VCaP (cell line): ENCODE data around the gene CPN2.

Source experiments
- H3K27ac ChIP-seq: fragments of 450-650 bp; 2 replicates; pipeline ENCODE4 v1.5.1; 2017
- CTCF ChIP-seq: fragments of 450-650 bp; conservative IDR thresholded peaks from 2 replicates; pipeline ENCODE4 v1.5.1; 2017; ENCODE audit warnings: mild to moderate bottlenecking, moderate library complexity

Gene CPN2

GRCh38 chr3:194381460-194381875 is 30.3 kb upstream of the CPN2 start:
- H3K27ac ChIP-seq, result peak overlapping the region; percentile 46; the same call in 1 of the 2 replicates

DNA sequence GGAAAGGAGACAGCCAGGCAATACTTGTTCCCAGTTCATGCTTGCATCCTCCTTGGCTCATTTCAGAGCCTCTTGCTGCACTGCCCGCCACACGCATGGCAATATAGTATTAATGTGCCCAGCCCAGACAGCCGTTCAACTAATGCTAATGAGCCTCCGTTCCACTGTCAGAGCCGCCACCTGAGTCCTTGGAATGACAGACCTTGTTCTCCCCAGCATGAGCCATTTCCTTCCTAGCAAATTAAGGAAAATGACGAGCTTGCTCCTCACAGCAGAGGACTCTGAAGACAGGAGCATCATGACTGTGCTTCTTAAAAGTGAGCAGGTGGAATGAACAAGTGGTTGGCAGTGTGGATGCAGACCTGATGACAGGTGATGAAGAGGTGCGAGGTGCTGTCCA is 29.2 kb upstream of the CPN2 start:
- TF ChIP-seq CTCF, result no peak
- H3K27ac ChIP-seq, result no peak overlapping the region

More at GRCh38 chr3:194381460-194381875, 30.3 kb upstream of the CPN2 start:
- no peak for TF ChIP-seq CTCF

DNA sequence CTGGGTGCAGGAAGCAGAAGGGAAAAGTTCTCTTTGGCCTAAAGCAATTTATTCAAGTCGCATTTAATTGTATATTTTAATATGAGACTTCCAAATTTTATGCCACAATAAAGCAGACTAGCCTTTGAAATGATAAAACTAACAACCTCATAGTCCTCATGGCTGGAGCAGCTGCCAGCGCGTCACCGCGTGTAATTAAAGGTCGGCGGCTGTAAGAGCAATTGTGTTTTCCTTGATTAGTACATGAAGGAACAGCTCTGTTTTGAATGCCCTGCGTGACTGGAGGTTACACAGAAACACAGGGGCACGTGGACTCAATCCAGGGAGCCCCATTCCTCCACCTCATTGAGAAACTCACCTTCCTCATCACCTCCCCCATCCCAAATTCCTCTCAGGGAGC is 28.5 kb upstream of the CPN2 start:
- no peak overlapping the region for H3K27ac ChIP-seq
- TF ChIP-seq CTCF, result no peak

DNA sequence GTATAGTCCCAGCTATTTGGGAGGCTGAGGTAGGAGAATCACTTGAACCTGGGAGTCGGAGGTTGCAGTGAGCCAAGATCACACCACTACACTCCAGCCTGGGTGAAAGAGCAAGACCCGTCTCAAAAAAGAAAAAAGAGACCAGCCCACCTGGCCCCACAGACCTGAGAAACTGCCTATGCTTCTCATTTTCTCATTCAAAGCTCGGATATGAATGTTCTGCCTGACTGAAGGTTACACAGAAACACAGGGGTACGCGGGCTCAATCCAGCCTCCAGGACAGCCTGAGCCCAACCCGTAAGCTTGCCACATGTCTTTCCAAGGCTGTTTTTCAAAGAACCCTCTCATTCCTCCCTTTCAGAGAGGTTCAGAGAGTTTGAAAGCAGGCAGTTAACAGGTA is 28.1 kb upstream of the CPN2 start:
- TF ChIP-seq CTCF, result no peak
- H3K27ac ChIP-seq, result no peak overlapping the region

DNA sequence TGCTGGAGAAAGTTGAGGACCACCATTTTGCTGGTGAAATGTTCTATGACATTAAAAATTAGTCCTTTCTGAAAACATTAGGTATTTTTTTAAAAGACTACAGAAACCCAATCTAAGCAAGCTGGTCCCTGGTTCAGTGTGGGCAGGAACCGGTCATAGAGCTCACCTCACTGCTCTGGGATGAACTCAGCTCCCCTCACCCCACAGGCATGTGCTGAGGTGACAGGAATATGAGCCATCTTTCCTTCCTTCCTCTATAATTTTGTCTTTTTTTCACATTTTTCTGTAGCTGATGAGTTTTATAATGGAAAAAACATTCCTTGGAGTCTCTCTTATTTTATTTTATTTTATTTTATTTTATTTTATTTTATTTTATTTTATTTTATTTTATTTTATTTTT is 26.6 kb upstream of the CPN2 start:
- no peak overlapping the region for H3K27ac ChIP-seq
- TF ChIP-seq CTCF, result no peak

GRCh38 chr3:194376241-194376560 is 25.1 kb upstream of the CPN2 start:
- TF ChIP-seq CTCF, result no peak
- no peak overlapping the region; the same call in 1 of the 2 replicates for H3K27ac ChIP-seq

DNA sequence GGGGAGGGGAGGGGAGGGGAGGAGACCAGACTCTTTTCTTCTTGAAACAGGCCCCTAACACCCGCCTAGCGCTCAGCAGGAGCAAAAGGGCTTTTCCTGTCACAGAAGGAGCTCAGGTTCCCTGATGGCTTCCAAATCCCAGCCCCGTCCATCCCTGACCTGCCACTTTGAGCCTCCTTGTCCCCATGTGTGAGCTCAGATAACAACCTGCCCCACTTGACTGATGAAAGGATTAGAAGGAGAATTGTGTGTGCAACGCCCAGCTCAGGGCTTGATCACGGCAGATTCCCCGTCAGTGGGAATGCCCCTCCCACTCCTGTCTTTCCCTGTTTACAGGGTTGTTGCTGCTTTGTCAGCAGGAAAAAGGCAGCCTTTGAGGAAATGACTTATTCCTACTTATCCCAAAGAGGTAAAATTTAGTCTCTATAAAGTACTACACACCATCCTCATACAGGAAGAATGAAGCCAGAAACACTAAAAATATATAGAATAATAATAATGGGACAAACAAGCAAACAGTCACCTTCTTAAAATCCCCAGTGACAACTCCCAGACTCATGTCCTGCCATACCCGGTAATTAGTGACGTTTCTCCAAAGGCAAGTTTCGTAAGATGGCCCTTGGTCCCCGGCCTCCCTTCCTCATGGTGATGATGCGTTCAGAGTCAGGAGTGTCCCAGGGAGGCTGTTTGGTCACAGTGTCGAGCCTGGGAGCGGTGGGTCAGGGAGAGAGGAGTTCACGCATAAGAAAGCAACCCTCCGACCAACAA is 24.5 kb upstream of the CPN2 start:
- no peak overlapping the region; the same call in 1 of the 2 replicates for H3K27ac ChIP-seq
- no peak for TF ChIP-seq CTCF
